GM04504 (cell line): ENCODE measurements around the gene WDR27.
A peak's percentile ranks its signal among the peaks of the same experiment; 100 is the strongest.
"Not testable (repeated sequence)": the region's sequence is repeated elsewhere in the genome, so short reads cannot be mapped to it uniquely, and the experiment has no call there.

Experiments used
- DNase-seq: peaks from one replicate; pipeline ENCODE4 v3.0.0-alpha.2; 2012; ENCODE audit warnings: low read depth

The WDR27 gene

DNA sequence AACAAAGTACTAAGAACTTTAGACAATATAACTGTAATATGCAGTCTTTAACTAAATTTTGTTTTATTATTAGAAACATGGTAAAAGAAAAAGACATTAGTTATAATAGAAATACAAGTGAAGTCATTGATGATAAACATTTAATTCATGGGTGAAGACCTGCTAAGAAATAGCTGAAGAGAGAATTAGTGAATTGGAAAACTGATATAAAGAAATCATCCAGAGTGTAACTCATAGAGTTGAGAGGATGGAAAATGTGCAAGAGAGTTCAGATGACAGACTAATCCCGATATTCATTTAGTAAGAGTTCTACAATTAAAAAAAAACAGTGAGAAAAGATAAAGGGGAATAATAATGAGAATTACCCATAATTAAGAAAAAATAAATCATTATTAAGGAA, 227.5 kb downstream of the WDR27 start:
- DNase-seq = no peak

DNA sequence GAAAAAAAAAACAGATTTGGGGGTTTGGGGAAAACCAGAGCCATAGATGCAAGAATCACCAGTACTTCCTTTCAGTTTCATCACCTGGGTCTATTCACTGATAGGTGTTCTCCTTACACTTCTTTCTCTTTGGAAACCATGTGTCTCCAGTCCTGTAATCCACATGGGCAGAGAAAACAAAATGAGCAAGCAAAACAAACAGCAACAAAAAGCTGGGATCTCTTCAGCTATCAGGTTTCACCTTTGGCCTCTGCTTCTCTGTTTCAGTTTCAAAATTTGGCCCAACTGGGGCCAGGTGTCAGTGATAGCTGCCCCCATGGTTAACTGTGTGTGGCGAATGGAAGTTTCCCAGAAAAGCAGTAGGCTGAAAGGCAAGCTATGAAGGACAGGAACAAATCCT, 228.2 kb downstream of the WDR27 start:
- DNase-seq = no peak

DNA sequence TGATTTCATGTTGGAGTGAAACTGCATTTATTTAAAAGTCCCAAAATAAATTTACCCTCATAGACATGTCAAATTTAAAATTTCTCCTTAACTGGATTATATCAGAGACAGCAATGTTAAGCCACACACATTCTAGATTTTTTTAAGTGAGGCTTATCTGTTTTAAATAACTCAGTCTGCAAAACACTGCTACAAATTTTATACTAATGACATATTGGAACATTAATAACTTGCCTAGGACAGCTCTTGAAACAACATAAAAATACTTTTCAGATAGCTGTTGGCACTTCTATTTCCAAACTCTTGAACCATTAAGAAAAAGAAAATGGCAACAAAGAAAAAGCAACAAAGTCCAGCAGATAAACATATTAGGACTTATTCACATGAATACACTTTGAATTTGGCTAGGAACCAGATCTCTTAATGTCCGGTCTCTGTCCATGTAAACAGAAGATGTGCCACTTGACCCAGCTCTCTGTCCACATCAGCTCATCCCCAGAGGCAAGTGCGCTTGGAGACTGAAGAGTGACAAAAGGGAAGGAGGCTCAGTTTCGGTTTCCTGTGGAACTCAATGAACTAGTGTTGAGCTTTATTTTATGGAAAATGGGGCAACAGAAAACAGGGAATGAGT, 228.9 kb downstream of the WDR27 start:
- no peak for DNase-seq

DNA sequence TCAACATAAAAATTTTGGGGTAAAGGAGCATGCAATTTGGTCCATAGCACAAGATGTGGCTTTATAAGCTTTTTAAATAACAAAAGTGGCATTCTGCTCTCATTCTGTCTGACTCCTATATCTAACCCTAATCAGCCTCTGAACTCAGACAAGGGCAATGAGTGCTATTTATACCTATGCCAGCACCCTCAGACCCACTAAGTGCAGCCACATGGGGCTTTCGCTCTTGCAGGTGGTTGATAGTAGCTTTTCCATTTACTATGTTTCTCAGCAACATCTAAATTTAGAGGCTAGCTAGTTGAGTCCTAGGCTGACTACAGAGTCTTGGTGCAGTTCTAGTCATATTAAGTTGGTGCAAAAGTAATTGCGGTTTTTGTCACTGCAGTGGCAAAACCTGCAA, 231.0 kb downstream of the WDR27 start:
- no peak for DNase-seq

GRCh38 chr6:169469028-169469427, 232.8 kb downstream of the WDR27 start:
- no peak for DNase-seq

GRCh38 chr6:169467755-169468154, 234.1 kb downstream of the WDR27 start:
- not testable (repeated sequence) for DNase-seq

DNA sequence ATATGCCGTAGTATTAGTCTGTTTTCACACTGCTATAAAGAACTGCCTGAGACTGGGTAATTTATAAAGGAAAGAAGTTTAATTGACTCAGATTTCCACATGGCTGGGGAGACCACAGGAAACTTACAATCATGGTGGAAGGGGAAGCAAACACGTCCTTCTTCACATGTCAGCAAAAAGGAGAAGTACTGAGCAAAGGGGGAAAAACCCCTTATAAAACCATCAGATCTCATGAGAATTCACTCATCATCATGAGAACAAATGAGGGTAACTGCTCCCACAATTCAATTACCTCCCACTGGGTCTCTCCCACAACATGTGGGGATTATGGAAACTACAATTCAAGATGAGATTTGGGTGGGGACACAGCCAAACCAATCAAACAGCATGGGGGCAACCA, 235.6 kb downstream of the WDR27 start:
- DNase-seq = not testable (repeated sequence)

- no peak for DNase-seq
Observed at GRCh38 chr6:169457762-169458161, 244.1 kb downstream of the WDR27 start.

DNA sequence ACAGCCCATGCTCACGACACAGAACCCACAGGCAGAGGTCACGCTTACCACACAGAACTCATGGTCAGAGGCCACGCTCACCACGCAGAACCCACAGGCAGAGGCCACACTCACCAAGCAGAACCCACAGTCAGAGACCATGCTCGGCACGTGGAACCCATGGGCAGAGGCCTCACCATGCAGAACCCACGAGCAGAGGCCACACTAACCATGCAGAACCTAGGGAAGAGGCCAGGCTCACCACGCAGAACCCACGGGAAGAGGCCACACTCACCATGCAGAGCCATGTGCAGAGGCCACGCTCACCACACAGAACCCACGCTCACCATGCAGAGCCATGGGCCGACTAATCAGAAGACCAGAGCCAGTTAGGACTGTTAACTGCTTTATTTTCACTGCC, 245.0 kb downstream of the WDR27 start:
- no peak for DNase-seq

DNA sequence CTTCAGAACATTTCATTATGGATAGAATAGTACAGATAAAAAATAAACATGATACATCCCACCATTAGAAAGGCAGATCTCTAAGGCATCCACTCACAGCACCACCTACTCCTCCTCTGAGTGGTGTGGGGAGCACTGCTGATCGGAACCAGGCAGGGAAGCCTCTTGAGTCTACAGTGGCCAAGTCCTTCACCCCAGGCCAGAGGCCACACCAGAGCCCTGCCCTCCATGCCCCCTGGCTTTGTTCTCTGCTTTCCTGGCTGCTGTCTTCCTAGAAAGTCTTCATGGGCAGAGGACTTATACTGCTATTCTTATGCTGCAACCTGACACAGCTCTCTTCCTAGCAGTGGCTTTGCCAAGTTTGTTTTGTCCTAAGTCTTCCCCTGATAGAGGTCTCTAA, 246.4 kb downstream of the WDR27 start:
- DNase-seq = no peak

DNA sequence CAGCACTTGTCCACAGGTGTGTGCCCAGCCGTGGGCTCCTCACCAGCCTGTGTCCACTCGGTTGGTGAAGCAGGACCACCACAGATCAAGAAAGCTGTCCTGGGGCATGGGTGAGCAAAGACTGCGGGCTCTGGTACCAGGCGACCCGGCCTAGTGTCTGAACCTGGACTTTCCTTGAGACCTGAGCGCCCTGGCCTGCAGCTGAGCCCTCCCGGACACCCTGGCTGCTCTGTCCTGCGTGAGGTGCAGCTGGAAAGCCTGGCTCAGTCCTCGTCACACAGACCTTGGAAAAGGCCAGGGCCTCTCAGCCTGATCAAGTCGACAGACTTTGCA, 247.0 kb downstream of the WDR27 start:
- no peak for DNase-seq

- peak; percentile 81 for DNase-seq
Observed at GRCh38 chr6:169454204-169454871, 247.5 kb downstream of the WDR27 start.

DNA sequence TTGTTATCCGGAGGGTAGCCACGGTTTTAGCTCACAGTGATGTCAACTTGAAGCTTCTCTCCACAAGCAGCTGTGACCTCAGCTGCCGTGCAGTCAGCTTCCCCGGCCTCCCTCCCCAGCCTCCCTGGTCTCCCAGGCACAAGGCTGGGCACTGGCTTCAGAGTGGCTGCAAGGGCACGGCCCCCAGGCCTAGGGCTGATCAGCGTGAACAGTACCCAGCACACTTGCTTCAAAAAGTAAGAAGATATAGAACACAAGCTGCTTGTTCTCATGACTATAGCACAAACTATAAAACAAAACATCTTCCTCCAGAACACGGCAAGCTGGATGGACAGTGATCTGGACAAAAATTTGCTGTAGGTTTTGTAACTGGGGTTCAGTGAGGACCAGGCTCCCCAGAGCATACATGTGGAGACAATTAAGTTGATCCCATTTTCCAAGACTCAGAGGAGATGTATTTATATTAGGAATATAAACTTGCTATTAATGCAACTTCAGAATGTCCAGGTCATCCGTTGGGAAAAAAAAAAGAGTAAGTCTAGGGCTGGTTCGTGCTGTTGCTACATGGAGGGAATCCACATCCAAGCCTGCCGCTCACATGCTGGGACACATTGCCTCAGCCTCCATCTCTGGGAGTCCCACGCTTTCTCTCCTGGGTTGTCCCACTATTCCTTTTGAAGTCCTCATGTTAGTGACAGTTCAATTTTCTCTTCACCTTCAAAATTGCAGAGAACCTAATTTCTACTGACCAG, 248.8 kb downstream of the WDR27 start:
- peak; percentile 19 for DNase-seq

DNA sequence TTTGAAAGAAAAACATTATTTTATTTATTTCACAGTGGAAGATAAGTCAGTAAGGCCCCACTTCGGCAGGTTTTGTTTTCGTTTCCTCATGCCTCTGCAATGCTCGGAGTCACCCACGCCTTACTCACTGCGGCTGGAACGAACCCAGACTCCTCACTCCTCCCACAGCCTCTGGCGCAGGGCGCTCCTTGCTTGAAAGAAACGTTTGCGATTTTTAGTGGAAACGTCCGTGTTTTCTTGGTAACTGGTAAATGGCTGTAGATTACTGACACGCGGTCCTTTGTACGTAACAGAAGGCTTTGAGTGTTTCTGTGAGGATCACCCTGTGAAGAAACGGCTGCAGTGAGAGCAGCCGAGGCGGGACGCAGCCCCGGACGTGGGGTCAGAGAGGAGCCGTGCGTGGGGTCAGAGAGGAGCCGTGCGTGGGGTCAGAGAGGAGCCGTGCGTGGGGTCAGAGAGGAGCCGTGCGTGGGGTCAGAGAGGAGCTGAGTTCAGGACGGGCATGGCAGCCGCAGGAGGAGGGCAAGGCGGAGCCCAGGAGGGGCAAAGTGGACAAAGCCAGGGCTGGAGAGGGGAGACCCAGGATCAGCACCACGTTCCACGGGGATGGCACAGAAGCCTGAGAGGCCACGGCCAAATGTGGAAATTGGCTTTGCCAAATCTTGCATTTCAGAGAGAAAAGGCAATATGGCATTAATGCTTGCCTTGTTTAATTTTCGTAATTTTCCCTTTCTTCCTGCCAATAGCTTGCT, 249.5 kb downstream of the WDR27 start:
- peak; percentile 92 for DNase-seq

DNA sequence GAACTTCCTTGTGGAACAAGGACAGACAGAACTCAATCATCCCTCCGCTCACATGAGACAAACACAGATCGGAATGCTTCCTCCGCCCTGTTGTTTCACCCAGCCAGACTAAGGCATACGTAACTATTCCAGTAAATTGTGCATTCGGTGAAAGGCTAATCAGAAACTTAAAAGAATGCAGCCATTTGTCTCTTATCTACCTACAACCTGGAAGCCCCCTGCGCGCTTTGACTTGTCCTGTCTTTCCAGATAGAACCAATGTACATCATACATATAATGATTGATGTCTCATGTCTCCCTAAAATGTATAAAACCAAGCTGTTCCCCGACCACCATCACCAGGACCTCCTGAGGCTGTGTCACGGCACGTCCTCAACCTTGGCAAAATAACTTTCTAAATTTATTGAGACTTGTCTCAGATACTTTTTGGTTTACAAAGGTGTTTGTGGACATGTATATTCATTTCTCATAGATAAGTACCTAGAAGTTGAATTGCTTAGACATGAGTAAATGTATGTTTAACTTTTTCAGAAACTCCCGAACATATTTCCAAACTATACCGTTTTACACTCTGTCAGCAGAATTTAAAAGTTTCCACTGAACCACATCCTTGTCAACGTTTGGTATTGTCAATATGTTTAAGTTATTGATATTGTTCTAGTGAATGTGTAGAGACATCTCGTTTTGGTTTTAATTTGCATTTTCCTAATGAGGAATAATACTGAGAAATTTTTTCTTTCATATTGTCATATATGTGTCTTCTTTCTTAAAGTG, 250.6 kb downstream of the WDR27 start:
- DNase-seq = no peak

GRCh38 chr6:169450097-169450496, 251.7 kb downstream of the WDR27 start:
- DNase-seq = no peak

DNA sequence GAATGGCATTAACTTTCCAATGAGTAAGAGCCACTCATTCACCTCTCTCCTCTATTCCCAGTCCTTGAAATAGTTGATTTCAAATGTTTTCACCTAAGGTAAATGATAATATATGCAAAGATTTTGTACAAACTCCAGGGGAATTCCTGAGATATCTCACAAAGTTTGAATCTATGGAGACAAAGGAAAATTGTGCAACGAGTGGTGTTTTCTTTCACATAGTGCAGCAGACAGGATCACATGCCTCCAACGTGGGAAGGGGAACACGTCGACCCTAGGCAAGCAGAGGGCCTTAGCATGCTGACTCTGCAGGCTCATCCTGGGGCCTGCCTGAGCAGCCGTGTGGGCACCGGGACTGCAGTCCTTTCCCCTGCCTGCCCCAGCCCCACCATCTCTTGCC, 252.6 kb downstream of the WDR27 start:
- no peak for DNase-seq

DNA sequence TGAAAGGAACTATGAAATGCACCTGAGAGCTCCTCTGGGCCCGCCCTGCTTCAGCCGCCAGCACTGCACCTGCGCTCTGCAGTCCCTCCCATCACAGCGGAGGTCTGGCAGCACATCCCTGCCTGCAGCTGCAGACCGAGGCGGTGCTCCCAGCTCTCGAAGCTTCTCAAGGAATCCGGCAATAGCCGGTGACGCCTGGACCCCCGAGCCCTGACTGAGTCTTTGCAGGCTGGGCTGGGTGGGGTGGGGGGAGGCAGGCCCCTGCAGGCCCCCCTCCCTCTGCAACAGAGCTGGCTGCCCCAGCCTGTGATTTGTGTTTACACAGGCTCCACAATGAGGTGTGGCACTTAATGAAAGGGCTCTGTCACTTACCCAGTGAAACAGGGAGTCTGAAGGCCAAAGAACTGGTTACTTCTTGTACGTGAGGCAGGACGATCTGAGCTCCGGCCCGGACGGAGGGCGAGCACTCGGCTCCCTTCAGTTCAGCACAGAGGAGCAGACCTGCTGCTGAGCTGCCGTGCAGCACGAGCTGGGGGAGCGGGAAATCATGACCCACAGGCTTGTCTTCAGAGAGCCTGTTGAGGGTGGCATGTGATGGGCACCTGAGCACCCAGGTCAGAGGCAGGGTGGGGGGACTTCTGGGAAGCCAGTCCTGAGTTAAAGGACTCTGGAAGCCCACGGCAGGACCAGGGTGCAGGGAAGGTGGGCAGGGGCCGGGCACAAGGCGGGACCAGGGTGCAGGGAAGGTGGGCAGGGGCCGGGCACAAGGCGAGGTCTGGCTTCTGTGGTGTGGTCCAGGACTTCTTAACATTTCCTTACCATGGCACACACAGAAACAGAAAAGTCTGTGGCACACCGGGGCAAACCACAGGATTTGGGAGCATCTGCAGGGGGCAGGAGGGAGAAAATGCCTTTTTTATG, 255.9 kb downstream of the WDR27 start:
- DNase-seq = no peak

DNA sequence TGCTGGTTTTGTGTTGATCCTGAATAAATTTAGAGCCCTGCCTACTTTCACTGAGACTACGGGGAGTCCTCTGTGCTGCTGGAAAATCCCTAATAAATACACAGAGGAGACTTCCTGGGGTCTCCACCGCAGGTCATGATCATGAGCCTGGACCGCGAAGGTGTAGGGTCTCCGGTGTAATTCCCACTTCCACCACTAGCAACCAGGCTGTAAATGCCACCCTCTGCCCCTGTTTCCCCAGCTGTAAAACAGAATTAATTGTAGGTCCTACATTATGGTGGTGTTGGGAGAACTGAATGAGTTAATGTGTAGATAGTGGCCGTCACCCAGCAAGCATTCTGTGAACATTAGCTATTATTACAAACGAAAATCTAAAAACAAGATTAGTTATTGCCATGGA, 256.6 kb downstream of the WDR27 start:
- DNase-seq = no peak

DNA sequence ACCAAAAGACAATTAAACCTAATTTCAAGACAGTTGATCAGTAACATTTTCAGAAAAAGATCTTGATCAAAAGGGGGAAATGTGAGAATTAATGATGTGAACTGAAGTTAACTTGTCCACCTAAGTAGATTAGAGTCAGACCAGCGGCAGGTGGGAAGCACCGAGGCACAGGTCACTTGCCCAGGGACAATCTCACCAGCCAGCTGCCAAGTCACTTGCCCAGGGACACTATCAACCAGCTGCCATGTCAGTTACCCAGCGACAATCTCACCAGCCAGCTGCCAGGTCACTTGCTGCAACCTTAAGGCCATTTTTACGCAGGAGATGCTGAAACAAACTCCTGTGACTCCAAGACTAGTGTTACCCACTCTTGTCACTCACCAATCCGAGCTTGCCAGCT, 260.5 kb downstream of the WDR27 start:
- no peak for DNase-seq

DNA sequence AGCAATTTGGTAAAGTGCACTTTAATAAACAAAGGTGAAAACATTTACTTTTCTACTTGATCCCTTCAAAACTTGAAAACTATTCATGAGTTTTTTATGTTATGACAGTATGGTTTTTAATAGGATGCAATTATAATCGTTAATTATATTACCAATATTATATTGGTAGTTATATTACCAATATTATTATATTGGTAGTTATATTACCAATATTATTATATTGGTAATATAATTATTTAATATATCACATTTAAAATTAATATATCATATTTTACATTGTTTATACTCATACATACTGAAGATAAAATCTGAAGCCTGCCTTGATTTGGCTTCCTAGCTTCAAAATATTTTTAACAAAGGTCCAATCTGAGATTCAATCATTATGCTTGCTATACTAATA, 262.1 kb downstream of the WDR27 start:
- no peak for DNase-seq
